ENCODE results near the gene TTLL11.
A peak's percentile ranks its signal among the peaks of the same experiment; 100 is the strongest.

TTLL11 gene

GRCh38 chr9:122092611-122093506 lies at the start of gene TTLL11:
Gene TTLL11 (minus strand): TSS chr9:122093308. CDS start chr9:122093148, 160 bp downstream.
- peak; percentile 75 for DNase-seq (ENCODE audit: low read depth in 2 of 2)

- no peak for DNase-seq (ENCODE audit: low read depth in 2 of 2)
Measured at GRCh38 chr9:122141671-122142070, 48.6 kb upstream of the TTLL11 start.

GRCh38 chr9:122140368-122141193 lies 47.5 kb upstream of the TTLL11 start:
- no peak for DNase-seq (ENCODE audit: low read depth in 2 of 2)

- no peak for DNase-seq (ENCODE audit: low read depth in 2 of 2)
Measured at GRCh38 chr9:122138560-122139268, 45.6 kb upstream of the TTLL11 start.

GRCh38 chr9:122135529-122135859 lies 42.4 kb upstream of the TTLL11 start:
- DNase-seq (ENCODE audit: low read depth in 2 of 2): no peak

- no peak for DNase-seq (ENCODE audit: low read depth in 2 of 2)
Measured at GRCh38 chr9:122134822-122135528, 41.9 kb upstream of the TTLL11 start.

- no peak for DNase-seq (ENCODE audit: low read depth in 2 of 2)
Measured at GRCh38 chr9:122133984-122134535, 41.0 kb upstream of the TTLL11 start.

- no peak for DNase-seq (ENCODE audit: low read depth in 2 of 2)
Measured at GRCh38 chr9:122133263-122133983, 40.3 kb upstream of the TTLL11 start.

- no peak for DNase-seq (ENCODE audit: low read depth in 2 of 2)
Measured at GRCh38 chr9:122132539-122132938, 39.4 kb upstream of the TTLL11 start.

- DNase-seq (ENCODE audit: low read depth in 2 of 2): no peak
Measured at GRCh38 chr9:122131401-122132001, 38.4 kb upstream of the TTLL11 start.

- DNase-seq (ENCODE audit: low read depth in 2 of 2): no peak
Measured at GRCh38 chr9:122130837-122131236, 37.7 kb upstream of the TTLL11 start.

GRCh38 chr9:122129969-122130368 lies 36.9 kb upstream of the TTLL11 start:
- no peak for DNase-seq (ENCODE audit: low read depth in 2 of 2)

- DNase-seq (ENCODE audit: low read depth in 2 of 2): no peak
Measured at GRCh38 chr9:122128969-122129343, 35.8 kb upstream of the TTLL11 start.

- DNase-seq (ENCODE audit: low read depth in 2 of 2): no peak
Measured at GRCh38 chr9:122128007-122128968, 35.2 kb upstream of the TTLL11 start.

- no peak for DNase-seq (ENCODE audit: low read depth in 2 of 2)
Measured at GRCh38 chr9:122127396-122127798, 34.3 kb upstream of the TTLL11 start.

GRCh38 chr9:122126331-122127261 lies 33.5 kb upstream of the TTLL11 start:
- peak; percentile 8 to 17 for DNase-seq (ENCODE audit: low read depth in 2 of 2)

GRCh38 chr9:122125509-122126330 lies 32.6 kb upstream of the TTLL11 start:
- DNase-seq (ENCODE audit: low read depth in 2 of 2): no peak

All from fibroblast of skin of left biceps (primary cell).